DOHH2 (cell line): Measurements from ENCODE around the gene BBX.

Source experiments
- H3F3A ChIP-seq: fragments of 200-600 bp; sonication (generic), shearing (Covaris generic); 2 replicates; pipeline ENCODE4 v1.6.0; 2016; ENCODE audit warnings: antibody characterized with exemption, mild to moderate bottlenecking; ENCODE audit not compliant: control insufficient read depth, insufficient read depth
- H3K27ac ChIP-seq: fragments of 200-600 bp; sonication (generic); 2 replicates; pipeline ENCODE4 v1.5.1; 2014; ENCODE audit warnings: low read depth, mild to moderate bottlenecking, low read length, moderate library complexity
- H3K27me3 ChIP-seq: fragments of 200-600 bp; sonication (generic); 2 replicates; pipeline ENCODE4 v1.6.1; 2014; ENCODE audit warnings: mild to moderate bottlenecking, low read length, mixed read lengths; ENCODE audit not compliant: control insufficient read depth
- H3K36me3 ChIP-seq: fragments of 200-600 bp; sonication (generic); 2 replicates; pipeline ENCODE4 v1.6.1; 2014; ENCODE audit warnings: mild to moderate bottlenecking, low read length, moderate library complexity, mixed read lengths; ENCODE audit not compliant: control insufficient read depth
- H3K4me1 ChIP-seq: fragments of 200-600 bp; sonication (generic); 2 replicates; pipeline ENCODE4 v1.6.1; 2014; ENCODE audit warnings: mild to moderate bottlenecking, low read length, mixed read lengths; ENCODE audit not compliant: control insufficient read depth
- H3K4me2 ChIP-seq: fragments of 200-600 bp; sonication (generic); 2 replicates; pipeline ENCODE4 v1.6.0; 2014; ENCODE audit warnings: mild to moderate bottlenecking, low read length, moderate library complexity
- H3K4me3 ChIP-seq: fragments of 200-600 bp; sonication (generic); 2 replicates; pipeline ENCODE4 v1.5.1; 2014; ENCODE audit warnings: mild to moderate bottlenecking, low read length, mixed read lengths
- H3K79me2 ChIP-seq: fragments of 200-600 bp; sonication (generic); 2 replicates; pipeline ENCODE4 v1.6.1; 2014; ENCODE audit warnings: mild to moderate bottlenecking, low read length, mixed read lengths; ENCODE audit not compliant: control insufficient read depth
- H3K9me2 ChIP-seq: fragments of 200-600 bp; sonication (generic); replicated peaks from 2 replicates; pipeline ENCODE4 v1.6.1; 2014; ENCODE audit warnings: mild to moderate bottlenecking, low read length, mixed read lengths; ENCODE audit not compliant: control insufficient read depth
- H3K9me3 ChIP-seq: fragments of 200-600 bp; sonication (generic); 2 replicates; pipeline ENCODE4 v1.6.1; 2014; ENCODE audit warnings: antibody characterized with exemption, low read length, mixed read lengths; ENCODE audit not compliant: control insufficient read depth, insufficient read depth
- H4K20me1 ChIP-seq: fragments of 200-600 bp; sonication (generic); 2 replicates; pipeline ENCODE4 v1.6.0; 2014; ENCODE audit warnings: low read depth, mild to moderate bottlenecking, antibody characterized with exemption, low read length, moderate library complexity; ENCODE audit not compliant: control insufficient read depth, insufficient read depth
- CTCF ChIP-seq: fragments of 200-600 bp; sonication (generic); IDR thresholded peaks from one replicate; pipeline ENCODE4 v1.5.1; 2014; ENCODE audit warnings: antibody characterized with exemption, mild to moderate bottlenecking, low read depth, low read length; ENCODE audit not compliant: poor library complexity, severe bottlenecking
- EZH2phosphoT487 ChIP-seq: fragments of 200-600 bp; sonication (generic); IDR thresholded peaks from 2 replicates; pipeline ENCODE4 v1.6.1; 2017; ENCODE audit warnings: borderline replicate concordance, mild to moderate bottlenecking, antibody characterized with exemption, low read length, moderate library complexity, mixed read lengths

BBX gene

GRCh38 chr3:107641572-107642307, 119.0 kb downstream of the BBX start:
- no peak overlapping the region for H3K27ac ChIP-seq
- H3K4me2 ChIP-seq: no peak overlapping the region
- H3K9me3 ChIP-seq: no peaks in the 10 kb centered on the region

GRCh38 chr3:107643038-107643883, 120.5 kb downstream of the BBX start:
- H3K27ac ChIP-seq: no peak overlapping the region
- peak; percentile 45 for TF ChIP-seq CTCF
- TF ChIP-seq EZH2phosphoT487: no peak
- H3K9me3 ChIP-seq: no peaks in the 10 kb centered on the region
- H3K36me3 ChIP-seq: peaks cover 14% of the 10 kb centered on the region
- H3K4me2 ChIP-seq: no peak overlapping the region
- H3K79me2 ChIP-seq: peaks cover 7% of the 10 kb centered on the region
- no peaks in the 10 kb centered on the region for H3K4me1 ChIP-seq
- no peak overlapping the region for H3K4me3 ChIP-seq
- H3K9me2 ChIP-seq: no peaks in the 10 kb centered on the region
- no peaks in the 10 kb centered on the region for H3K27me3 ChIP-seq
- H4K20me1 ChIP-seq: peaks cover 4% of the 10 kb centered on the region; the same call in 1 of the 2 replicates
- no peaks in the 10 kb centered on the region for H3F3A ChIP-seq

More at GRCh38 chr3:107641572-107642307, 119.0 kb downstream of the BBX start:
- peaks cover 4% of the 10 kb centered on the region; the same call in 1 of the 2 replicates for H4K20me1 ChIP-seq
- no peaks in the 10 kb centered on the region for H3F3A ChIP-seq
- H3K36me3 ChIP-seq: 0 out of 2 replicates have a peak, but pooled peaks cover 6% of the 10 kb centered on the region
- TF ChIP-seq EZH2phosphoT487 (no peak), CTCF (no peak)
- H3K4me1 ChIP-seq: no peaks in the 10 kb centered on the region
- no peaks in the 10 kb centered on the region for H3K9me2 ChIP-seq
- no peak overlapping the region for H3K4me3 ChIP-seq
- H3K27me3 ChIP-seq: no peaks in the 10 kb centered on the region
- peaks cover 9% of the 10 kb centered on the region for H3K79me2 ChIP-seq

- H4K20me1 ChIP-seq: no peaks in the 10 kb centered on the region
These were observed 121.9 kb downstream of the BBX start for GRCh38 chr3:107644631-107645030.

More at GRCh38 chr3:107644631-107645030, 121.9 kb downstream of the BBX start:
- Histone ChIP-seq H3K79me2 (peaks cover 7% of the 10 kb centered on the region), H3K27me3 (no peaks in the 10 kb centered on the region), H3K36me3 (peaks cover 17% of the 10 kb centered on the region), H3F3A (no peaks in the 10 kb centered on the region), H3K27ac (no peak overlapping the region), H3K9me3 (no peaks in the 10 kb centered on the region), H3K4me3 (no peak overlapping the region), H3K4me2 (no peak overlapping the region), H3K4me1 (no peaks in the 10 kb centered on the region), H3K9me2 (no peaks in the 10 kb centered on the region)
- TF ChIP-seq CTCF: no peak
- TF ChIP-seq EZH2phosphoT487: no peak
